ENCODE data around the gene PLXDC1.

PLXDC1 gene

DNA sequence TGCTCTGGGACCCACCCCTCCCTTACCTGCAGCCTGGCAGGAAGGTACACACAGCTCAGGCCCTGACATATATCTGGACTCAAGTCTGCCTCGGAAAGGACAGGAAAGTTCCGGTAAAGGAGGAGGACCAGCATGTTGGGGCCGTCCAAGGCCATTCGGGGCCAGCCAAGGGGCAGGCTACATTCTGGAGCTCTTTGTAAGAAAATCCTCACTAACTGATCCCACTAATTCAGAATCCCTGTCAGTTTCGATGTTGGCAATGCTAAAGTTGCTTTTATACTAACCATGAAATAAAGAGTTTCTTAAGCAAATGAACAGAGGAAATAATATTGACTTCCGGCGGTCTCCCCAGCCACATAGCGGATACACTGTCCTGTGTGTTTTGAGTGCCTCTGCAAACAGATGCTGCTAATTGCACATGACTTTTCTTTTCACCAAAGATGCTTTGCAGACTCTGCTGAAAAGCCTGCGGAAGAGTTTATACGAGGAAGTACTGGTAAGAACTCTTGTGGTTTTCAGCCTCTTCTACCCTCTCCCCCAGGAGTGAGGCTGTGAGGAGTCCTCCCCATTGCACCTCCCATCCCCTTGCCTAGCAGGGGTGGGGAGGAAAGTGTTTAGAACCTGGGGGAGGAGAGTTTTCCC is 54.8 kb downstream of the PLXDC1 start:
- no peak for DNase-seq (ENCODE audit: low spot score)

DNA sequence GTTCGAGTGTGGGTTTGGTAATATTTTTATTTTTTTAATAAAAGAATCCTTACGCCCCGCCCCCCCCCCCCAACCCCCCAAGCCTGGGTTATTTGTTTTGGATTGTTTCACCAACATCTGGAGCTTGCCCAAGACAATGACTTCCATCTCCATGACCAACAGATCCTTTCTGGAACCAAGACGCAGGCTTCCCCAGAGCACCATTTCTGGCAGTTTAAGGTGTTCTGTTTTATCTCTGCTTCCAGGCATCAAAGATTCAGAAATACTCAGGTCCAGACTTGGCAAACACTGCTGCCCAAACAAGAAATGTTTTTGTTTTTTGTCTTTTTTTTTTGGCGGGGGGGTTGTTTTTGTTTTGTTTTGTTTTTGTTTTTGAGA is 56.1 kb downstream of the PLXDC1 start:
- DNase-seq (ENCODE audit: low spot score): peak; percentile 75

DNA sequence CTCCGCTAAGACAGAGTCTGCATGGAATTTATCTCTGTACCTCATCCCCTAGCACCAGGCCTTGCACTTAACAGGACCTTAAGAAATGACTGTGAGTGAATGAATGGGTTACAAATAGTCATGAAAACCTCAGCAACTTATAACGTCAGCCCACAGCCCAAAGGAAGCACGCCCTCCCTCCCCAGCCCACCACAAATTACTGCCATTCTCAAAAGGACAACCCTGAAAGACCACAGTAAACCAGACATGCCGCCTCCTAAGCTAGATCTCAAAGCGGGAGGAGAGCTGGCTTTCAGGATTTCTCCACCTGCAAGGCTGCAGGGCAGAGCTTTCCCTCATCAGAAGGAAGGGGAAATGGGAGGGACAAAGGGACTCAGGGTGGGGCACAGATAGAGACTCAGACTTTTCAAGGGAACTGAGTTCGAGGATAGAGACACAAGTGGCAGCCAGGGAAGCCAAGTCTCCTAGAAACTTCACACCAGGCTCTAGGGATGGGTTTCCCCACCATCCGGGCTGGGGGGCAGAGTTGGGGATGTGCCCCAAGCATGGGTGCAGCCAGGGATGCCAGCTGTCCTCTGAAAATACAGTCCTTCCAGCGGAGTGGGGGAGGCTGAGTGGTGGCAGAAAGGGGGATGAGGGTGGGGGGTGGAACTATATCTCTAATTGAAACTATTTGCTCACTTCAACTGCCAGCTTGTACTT is 56.7 kb downstream of the PLXDC1 start:
- no peak for DNase-seq (ENCODE audit: low spot score)

DNA sequence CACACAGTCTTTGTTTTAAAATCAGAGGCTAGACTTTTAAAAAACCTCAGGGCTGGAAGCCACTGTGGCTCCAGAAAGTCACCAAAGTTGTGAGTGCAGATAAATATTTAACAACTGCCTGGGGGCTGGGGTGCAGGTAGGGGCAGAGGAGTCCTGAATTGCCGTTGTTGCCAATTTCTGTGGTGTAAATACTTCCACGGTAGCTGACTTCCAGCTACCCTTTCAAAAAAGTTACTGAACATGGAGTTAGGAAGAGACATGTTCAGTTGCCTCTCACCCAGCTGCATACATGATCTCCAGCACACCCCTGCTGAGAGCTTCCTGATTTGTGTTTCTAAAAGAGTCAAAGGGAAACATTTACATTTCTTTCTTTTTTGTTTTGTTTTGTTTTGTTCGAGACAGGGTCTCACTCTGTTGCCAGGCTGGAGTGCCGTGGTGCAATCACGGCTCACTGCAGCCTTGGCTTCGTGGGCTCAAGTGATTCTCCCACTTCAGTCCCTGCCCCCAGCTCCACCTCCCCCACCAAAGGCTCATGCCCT is 58.7 kb downstream of the PLXDC1 start:
- DNase-seq (ENCODE audit: low spot score): no peak

DNA sequence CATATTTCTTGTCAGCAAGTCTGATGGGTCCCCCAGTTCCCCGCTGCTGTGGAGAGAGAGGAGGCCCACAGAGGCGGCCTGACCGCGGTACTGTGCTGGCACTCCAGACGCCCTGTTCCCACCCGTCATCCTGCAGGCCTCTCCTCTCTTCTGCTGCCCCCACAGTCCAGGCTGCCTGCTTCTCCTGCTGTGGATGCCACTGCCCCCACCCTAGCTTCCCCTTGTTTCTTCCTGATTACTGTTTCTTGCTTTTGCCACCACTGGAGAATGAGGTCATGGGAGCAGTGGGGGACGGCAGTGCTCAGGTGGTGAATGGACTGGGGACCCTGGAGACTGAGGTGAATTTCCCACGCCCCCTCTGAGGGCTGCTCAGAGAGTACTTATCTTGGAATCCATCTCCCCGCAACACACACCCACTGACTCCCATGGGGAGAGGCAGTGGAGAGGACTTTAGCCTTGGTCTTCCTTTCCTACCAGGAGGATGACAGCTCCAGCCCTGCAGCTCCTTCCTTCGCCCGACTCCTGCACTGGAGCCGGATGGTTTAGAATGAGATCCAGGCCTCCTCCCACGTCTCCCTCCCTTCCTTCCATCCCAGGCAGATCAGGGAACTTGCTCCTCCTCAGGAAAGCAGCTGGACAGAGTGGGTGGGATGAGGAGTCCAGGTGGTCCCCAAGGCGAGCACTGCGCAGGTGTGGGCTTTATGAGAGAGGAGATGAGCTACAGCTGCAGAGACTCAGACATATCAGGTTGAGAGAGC is 60.4 kb downstream of the PLXDC1 start:
- DNase-seq (ENCODE audit: low spot score): no peak

DNA sequence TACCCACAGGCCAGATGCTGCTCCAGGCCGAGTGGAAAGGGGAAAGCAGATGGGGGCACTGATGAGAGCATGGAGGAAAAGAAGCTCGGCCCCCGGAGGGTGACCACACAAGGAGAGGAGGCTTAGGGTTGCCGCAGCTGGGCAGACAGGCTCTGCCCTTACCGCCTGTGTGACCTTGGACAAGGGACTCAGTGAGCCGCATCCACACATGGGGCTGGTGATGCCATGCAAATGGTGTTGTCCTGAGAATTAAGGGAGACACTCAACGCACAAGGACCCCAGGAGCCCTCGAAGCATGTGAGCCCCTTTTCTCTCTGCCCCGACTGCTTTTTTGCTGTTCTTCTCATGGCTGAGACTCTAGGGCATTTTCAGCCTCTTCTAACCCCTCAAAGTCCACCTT is 61.0 kb downstream of the PLXDC1 start:
- no peak for DNase-seq (ENCODE audit: low spot score)

DNA sequence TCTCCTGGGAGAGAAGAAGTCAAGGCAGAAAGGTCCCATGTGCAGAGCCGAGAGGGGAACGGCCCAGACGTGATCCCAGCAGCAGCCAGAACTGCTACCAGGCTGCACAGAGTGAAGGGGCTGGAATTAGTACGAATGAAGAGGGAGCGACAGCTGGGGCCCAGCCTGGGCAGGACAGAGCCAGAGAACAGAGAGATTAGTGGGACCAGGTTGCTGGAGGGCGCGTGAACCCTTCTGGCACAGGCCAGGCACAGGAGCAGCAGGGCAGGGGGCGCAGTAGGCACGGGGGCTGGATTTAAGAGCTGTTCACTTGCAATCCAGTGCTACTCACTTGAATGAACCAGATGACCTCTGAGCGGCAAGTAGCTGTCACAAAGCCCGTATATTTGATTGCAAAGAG is 66.9 kb downstream of the PLXDC1 start:
- no peak for DNase-seq (ENCODE audit: low spot score)

DNA sequence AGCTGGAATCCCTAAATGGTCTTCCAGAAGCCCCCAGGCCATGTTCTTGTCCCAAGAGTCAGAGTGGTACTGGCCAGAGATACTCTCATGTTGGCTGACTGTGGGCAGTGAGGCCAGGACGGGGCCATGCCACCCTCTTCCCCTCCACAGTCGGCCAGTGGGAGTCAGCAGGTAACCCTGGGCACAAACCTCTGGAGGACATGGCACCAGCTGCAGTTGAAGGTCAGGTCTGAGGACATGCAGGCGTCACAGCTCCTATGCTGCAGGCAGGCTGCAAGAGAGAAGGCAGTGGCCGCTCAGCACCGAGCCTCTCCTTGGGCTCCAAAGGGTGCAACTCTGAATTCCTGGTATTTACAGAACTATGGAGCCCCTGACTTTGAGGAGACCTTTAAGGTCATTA is 68.2 kb downstream of the PLXDC1 start:
- DNase-seq (ENCODE audit: low spot score): no peak

DNA sequence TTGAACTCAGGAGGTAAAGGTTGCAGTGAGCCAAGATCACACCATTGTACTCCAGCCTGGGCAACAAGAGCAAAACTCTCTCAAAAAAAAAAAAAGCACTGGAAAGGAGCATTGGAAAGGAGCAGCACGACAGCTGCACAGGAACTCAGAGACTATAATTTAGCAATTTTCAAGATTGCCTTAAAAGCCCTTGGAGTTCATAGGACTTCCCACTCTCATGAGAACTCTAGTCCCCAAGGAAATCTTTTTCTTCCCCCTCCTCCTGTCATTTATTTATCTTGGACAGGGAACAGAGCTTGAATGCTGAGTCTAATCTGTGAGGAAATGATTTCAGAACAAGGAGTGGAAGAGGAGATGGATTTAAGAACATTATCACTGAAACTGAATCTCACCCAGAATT is 69.0 kb downstream of the PLXDC1 start:
- DNase-seq (ENCODE audit: low spot score): peak; percentile 20

DNA sequence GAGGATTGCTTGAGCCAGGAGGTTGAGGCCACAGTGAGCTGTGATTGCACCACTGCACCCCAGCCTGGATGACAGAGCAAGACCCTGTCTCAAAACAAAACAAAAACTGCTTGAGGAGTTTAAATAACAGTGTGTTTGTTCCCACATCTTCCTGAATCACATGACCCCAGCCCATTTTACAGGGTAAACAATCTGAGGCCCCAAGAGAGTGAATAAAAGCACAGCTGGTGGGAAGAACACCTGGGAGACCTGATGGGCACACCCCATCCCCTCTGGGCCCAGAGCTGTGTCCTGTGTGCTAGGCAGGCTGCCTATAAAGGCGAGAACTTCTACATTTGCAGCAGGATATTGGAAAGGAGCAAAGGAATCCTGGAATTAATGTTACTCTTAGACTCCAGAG is 69.6 kb downstream of the PLXDC1 start:
- DNase-seq (ENCODE audit: low spot score): no peak

DNA sequence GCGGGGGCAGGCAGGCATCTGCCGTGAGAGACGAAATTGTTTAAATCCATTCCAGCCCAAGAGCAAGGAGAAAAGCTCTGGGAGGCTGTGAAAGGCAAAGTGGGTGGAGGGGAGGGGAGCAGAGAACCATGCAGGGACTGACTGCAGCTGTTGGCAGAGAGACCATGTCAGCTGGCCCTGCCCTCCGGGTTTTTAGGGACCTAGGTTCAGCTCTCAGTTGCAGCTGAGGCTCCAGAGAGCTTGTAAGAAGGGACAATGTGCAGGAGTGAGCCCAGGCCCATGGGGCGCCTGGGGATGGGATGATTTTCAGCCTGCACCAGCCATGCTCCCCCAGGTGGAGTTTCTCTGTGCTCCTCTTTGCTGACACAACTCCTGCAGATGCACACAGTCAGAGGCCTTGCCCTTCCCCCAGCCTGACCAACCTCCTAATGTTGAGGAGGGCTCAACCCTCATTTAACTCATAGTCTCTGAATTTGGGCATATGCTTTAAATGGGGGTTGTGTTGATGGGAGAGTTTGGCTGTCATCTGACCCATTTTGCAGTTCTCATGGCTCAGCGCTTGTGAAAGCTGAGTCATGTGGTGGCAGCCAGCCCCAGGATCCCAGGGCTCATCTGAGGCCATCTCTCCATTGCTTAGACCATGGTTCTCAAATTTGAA is 70.9 kb downstream of the PLXDC1 start:
- DNase-seq (ENCODE audit: low spot score): peak; percentile 76

DNA sequence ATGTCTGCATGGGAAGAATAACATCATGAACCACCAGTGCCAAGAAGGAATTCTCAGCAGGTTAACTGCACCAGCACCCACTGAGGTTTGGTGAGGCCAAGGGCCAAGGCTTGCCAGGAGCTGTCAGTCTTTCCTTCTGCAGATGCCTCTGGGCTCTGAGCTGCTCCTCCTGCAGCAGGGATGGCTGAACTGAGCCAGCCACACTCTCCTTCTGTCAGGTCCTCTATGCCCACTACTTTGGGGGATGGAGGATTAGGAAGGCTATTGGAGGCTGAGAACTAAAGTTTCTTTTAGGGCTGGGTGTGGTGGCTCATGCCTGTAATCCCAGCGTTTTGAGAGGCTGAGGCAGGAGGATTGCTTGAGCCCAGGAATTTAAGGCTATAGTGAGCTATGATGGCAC is 71.6 kb downstream of the PLXDC1 start:
- no peak for DNase-seq (ENCODE audit: low spot score)

DNA sequence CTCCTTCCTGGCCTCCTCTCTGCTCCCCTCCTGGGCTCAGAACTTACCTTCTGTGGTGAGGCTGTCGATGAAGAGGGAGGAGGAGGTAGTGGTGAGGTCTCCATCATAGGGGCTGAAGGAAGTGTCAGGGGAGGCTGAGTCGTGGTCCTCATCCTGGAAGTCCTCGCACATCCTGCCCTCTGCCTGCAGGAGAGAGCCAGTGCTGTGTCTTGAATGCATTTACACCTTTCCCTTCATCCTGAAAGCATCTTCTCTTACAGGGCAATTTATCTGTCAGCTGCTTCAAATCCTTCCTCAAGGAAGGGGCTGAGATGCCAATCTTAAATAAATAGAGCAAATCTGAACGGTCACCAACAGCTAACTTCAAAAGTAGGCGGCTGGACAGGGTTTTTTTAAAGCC is 73.6 kb downstream of the PLXDC1 start:
- no peak for DNase-seq (ENCODE audit: low spot score)

DNA sequence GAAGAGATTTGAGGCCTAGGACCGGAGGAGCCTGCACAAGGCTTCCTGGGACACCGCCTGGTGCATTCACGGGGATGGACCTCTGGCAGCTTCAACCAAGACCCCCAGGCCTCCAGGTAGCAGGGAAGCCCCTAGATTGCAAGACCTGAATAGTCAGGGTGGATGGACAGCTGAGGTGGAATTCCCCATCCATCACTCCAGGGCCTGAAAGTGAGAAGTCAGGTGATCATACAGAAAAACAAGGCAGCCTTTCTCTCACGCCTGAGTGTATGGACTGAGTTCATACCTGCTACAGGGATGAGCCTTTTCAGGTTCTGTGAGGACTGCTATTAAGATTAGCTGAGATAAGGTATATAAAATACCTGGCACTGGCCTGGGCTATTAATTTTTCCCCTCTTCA is 74.2 kb downstream of the PLXDC1 start:
- no peak for DNase-seq (ENCODE audit: low spot score)

DNA sequence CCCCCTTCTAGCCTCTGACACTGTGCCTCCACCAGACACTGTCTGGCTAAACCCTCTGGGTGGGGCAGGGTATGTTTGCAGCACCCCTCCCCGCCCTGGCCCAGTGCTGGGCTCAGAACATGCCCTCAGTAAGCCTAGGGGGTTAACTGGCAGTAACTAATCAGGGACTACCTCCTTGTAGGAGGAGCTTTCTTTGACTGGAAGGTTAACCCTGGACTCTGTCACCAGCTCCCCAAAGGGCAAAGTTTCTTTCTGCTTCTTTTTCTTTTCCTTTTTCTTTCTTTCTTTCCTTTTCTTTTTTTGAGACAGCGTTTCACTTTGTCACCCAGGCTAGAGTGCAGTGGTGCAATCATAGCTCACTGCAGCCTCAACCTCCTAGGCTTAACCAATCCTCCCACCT is 76.8 kb downstream of the PLXDC1 start:
- no peak for DNase-seq (ENCODE audit: low spot score)

DNA sequence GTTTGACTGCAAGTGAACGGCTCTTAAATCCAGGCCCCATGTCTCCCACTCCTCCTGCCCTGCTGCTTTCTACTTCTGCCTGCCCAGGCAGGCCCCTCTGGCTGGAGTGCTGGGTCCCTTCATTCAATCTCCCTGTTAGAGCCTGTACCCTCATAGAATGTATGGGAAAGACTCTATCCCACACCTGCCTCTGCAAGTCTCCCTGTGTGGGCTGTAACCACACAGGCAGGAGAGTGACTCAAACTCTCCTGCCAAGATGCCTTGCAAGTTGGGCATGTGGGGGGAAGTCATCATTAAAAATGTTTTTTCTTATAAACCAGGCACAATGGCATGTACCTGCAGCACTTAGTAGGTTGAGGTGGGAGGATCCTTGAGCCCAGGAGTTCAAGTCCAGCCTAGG is 77.5 kb downstream of the PLXDC1 start:
- no peak for DNase-seq (ENCODE audit: low spot score)

DNA sequence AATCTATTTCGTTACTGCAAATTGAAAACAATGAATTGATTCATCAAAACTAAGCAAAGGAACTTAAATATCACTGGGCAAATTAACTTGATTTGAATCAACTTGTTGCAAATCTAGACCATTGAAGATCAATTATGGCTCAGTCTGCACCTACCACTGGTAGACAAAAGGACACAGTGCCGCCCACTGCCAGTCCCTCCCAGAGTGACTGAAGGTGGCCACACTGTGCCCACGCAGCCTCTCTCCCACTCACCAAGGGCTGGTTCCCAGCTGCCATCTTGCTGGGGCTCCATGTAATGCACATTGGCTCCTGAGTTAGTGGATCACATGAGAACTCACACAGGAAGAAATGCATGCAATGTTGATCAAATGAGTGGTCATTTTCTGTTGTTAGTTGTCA is 78.1 kb downstream of the PLXDC1 start:
- DNase-seq (ENCODE audit: low spot score): no peak

DNA sequence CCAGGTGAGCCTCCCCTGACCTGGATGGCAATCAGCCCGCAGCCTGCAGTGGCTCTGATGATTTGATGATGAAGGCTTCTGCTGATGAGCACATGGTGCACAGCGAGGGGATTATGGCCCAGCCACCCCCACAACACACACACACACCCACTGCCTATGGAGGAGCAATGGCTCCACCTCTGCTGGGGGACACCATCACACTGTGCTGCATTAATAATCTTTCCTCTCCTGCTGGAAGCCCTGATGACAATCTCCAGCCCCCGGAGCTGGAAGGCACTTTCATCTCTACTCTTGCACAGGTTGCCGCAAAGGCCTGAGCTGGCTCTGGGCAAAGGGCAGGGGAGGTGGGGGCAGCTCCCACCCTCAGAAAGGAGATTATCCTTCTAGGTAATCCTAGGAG is 79.9 kb downstream of the PLXDC1 start:
- no peak for DNase-seq (ENCODE audit: low spot score)

DNA sequence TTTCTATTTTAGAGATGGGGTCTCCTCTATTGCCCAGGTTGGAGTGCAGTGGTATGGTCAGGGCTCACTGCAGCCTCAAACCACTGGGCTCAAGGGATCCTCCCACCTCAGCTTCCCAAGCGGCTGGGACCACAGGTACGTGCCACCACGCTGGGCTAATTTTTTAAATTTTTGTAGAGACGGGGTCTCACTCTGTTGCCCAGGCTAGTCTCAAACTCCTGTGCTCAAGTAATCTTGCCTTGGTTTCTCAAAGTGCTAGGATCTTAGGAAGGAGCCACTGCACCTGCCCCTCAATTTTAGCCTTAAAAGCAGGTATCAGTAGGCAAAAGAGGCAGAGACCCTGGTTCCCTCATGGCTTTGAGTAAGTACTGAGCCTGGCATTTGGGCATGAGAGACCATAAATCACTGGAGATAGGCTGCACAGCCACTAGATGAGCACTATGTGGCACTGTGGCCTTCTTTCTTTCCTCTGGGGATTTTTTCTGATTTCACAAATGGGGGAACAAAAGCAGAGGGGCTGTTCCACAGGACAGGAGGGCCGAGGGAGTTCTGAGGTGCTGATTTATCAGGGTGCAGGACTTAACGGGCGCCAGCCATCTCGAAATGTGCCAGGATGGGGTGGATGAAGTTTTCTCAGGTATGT is 82.2 kb downstream of the PLXDC1 start:
- peak; percentile 71 for DNase-seq (ENCODE audit: low spot score)

DNA sequence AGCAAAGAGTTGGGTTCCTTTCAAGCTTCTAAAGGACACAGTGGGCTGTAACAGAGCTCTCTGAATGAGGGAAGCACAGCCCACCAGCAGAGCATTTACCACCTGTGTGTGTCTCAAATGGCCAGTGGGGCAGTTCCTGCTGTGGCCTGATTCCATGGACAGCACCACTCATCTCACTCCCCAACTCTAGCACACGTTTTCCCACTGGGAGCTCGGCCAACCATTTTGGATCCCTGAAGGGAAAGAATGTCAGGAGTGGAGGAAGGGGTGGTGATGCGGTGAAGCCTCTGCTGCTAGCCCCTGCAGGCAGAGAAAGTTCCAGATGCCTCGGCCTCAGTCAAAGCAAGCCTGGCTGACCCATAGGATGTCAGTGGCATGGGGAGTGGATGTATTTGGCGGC is 86.6 kb downstream of the PLXDC1 start:
- no peak for DNase-seq (ENCODE audit: low spot score)

DNA sequence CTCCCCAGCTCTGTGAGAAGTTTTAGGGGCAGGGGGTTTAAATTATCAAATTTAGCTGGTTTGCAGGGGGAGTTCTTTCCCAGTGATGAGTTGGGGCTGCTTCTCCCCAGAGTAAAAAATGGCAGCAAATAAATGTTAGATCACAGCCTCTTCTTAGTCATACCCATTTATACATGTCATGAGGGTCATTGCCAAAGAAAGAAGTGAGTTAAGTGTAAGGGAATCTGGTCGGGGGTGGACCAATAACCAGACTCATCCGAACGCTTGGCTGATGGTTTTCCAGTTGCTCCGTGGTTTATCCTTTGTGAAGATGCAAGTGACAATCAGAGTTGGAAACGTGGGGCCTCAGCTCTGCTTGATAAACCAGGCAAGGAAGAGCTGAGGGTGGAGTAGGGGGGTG is 87.1 kb downstream of the PLXDC1 start:
- peak; percentile 91 for DNase-seq (ENCODE audit: low spot score)

DNA sequence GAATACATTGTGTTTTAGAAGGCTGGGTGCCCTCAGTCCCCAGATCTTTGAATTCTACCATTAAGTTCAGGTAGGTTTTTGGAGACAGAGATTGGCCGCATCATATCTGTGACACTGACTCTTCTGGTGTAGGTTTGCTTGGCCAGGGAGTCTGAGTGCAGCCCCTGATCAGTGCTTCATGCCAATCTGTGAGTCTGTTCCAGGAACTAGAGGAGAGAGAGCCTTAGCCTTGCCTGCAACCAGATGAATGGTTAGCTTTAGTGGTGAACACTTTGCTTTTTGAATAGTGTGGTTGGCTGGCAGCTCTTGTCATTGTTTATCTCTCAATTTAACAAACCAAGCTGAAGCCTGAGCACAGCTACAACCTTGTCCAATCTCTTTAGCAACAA is 87.8 kb downstream of the PLXDC1 start:
- DNase-seq (ENCODE audit: low spot score): no peak
